GM18519 (cell line): Measurements from ENCODE around the gene SEPTIN2.
"Not testable (repeated sequence)": the region's sequence is repeated elsewhere in the genome, so short reads cannot be mapped to it uniquely, and the experiment has no call there.

Experiments
- ATAC-seq: cut with Tn5 transposase; IDR thresholded peaks from one replicate; pipeline ENCODE4 v1.9.1; 2021; ENCODE audit warnings: mild to moderate bottlenecking, moderate library complexity; ENCODE audit not compliant: unreplicated experiment, low FRiP score

Gene SEPTIN2

DNA sequence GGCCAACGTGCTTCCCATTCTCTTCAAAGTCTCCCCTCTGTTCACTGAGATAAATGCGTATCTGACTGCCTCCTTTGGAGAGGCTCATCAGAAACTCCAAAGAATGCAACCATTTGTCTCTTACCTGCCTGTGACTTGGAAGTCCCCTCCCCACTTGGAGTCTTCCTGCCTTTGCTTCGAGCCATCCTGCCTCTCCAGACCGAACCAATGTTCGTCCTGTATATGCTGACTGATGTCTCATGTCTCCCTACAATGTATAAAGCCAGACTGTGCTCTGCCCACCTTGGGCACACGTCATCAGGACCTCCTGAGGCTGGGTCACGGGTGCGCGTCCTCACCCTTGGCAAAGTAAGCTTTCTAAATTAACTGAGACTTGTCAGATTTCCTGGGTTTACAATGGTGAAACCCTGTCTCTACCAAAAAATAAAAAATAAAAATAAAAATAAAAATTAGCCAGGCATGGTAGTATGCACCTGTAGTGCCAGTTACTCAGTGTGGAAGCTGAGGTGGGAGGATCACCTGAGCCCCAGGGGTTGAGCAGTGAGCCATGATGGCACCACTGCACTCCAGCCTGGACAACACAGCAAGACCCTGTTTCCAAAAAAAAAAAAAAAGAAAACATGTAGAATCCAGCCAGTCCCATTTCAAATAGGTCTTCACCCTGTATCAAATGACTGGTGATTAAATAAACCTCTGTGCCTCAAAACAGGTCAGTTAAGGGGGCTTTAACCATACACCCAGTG, 29.2 kb upstream of the SEPTIN2 start:
- no peak for ATAC-seq

DNA sequence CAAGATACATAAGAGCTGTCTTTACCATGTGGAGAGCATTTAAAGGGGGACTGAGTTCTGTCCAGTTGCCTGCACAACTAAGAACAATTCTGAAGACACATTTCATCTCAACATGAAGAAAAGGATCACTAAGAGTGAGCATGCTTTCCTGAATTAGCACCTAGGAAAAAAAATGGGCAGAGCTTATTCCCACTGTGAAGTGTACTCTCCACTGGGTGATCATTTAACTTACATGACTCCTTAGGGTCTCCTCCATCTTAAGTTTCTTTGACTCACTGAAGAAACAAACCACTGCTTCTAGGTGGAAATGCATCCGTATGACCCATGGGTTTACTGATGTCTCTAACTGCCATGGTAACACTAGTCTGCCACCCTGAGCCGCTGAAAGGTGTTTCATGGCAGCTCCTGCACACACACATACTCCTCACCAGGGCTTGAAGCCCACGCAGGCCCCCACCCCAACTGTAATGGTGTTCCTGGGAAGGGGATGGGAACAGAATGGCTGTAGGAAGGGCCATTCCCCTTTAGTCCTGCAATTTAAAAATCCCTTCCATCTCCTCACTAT, 27.3 kb upstream of the SEPTIN2 start:
- ATAC-seq = no peak

DNA sequence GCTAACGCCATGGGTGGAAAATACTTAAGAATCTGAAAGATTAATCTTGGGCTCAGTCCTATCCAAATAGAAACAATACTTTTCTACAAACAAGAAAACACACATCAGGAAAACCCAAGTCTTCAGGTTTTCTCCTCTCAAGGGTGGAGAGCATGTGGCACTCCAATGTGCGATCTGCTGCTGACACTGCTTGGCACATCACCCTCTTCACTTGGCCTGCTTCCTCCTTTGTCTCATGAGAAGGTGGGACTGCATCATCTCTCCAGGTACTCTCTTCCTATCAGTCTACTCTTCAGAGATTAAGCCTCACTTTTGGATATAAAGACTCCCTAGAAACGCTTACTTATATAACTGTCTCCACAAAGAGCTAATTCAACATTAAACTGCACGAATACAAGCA, 26.7 kb upstream of the SEPTIN2 start:
- no peak for ATAC-seq

DNA sequence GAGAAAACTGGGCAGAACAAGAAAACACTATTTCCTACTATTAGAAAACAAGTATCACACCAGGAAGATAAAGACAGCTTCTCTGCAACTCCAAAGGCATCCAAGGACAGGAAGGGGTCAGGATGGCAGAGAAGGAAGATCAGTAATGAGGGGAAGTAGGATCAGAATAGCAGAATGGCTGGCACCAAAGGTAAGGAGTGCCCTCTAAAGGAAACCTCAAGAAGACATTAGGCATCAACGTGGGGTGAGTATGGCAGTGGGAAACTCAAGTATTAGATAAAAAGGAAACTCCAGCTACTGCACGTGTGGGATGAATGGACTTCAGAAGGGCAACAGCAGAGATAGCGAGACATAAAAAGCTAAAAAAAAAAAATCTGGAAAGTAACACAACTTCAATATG, 26.1 kb upstream of the SEPTIN2 start:
- ATAC-seq = no peak

DNA sequence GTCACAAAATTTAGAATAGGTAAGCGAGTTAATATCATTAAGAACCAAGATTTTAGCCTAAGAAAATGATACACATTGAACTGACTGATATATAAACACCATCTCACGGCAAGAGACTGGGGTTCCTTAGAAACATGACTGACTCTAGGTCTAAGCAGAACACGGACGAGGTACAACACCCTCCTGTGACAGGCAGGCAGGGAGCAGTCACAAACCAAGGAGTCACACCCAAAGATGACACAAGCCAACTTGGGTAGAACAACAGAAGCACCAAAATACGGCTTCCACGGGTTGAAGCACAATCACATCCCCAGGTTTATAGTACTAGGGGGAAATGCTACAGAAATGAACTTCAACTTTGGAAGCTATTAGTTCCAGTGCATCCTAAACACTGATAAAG, 24.6 kb upstream of the SEPTIN2 start:
- ATAC-seq = no peak

DNA sequence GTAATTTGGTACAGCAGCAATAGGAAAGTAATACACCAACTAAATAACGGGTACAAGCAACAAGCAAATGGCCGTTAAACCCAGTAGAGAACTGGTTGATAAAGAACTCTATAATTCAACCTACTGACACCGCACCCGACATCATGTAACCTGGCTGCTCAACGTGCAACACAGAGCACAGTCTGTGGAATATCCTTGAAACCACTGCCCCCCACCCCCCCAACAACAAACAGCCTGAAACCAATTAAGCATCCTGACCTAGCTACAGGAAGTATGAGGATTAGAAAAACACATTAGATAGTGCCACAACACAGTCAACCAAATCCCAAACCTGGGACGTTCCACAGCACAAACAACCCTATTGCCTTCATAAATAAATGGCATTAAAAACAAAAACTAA, 23.7 kb upstream of the SEPTIN2 start:
- no peak for ATAC-seq

DNA sequence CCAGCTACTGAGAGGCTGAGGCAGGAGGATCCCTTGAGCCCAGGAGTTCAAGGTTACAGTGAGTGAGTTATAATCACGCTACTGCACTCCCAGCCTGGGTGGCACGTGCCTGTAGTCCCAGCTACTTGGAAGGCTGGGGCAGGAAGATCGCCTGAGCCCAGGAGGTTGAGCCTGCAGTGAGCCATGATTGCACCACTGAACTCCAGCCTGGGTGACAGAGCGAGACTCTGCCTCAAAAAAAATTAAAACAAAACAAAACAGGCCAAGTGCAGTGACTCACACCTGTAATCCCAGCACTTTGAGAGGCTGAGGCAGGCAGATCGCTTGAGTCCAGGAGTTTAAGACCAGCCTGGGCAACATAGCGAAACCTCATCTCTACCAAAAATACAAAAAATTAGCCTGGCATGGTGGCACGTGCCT, 22.3 kb upstream of the SEPTIN2 start:
- ATAC-seq = not testable (repeated sequence)

DNA sequence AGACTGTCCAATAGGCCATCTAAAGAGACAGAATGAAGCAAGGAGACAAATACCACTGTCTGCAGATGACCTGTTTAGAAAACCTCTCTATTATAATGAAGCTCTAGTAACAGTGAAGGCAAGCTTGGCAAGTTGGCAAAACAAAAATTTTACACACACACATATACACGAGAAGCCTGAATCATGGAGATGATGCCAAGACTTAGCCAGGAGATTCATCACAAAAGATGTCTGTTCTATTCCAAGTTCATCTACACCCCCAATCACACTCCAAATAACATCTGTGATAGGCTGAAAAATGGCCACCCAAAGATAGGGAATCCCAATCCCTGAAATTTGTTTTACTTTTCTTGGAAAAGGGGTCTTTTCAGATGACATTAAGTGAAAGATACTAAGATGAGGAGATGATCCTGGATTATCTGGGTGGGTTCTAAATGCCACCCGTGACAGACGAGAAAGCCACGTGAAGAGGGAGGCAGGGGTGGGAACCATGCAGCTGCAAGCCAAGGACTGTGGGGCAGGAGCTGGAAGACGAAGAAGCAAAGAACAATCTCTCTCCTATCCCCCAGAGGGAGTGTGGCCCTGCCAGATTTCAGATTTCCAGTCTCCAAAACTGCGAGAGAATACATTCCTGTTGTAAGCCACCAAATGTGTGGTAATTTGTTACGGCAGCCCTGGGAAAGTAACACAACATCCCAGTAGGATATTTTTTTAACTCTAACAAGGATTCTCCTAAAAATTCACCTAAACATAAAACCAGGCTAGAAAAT, 20.2 kb upstream of the SEPTIN2 start:
- ATAC-seq = no peak

DNA sequence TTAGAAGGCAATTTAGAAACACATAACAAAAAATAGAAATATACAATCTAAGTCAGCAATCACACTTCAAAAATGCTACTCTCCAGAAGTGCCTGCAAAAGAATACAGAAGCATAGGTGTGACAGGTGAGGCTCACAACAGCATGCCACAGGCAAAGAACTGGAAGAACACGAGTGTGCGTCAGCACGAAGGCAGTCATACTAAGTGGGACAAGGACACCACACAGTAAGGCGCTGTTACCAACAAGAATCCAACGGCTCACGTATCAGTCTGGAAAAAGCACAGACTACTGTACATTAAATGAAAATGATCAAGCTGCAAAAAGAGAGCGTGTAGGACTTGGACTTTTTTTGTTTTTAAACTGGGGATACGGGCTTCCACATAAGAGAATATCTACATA, 19.0 kb upstream of the SEPTIN2 start:
- no peak for ATAC-seq

DNA sequence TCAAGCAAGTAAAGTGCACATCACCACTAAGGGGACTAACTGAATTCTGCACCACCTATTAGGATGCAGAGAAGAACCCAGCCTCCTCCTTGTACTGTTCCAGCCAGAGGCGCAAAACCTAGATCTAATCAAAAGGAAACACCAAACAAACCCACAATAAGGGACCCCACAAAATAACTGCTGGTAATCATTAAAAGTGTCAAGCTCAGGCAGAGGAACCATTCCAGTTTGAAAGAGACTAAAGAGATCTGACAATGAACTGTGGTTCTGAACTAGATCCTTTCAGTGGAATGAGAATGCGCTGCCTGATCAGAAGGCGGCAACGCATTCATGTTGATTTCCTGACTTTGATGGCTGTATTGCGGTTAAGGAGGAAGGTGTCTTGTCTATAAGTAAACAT, 17.1 kb upstream of the SEPTIN2 start:
- ATAC-seq = no peak

DNA sequence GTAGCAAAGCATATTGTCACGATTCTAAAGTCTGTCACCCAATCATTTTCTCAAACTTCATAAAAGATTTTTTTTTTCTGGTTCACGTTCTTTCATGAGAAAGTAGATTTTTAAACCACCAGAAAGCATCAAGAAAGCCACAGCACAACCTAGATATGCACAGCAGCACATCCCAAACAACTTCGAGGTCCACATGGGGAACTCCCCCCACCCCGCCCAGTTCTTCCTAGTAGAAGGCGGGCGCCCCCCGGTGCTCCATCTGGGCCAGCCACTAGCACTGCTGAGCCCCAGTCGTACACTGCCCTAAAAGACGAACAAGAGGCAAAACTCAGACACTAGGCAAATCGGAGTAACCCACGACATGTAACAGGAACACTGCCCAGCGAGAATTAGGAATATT, 15.7 kb upstream of the SEPTIN2 start:
- ATAC-seq = no peak

DNA sequence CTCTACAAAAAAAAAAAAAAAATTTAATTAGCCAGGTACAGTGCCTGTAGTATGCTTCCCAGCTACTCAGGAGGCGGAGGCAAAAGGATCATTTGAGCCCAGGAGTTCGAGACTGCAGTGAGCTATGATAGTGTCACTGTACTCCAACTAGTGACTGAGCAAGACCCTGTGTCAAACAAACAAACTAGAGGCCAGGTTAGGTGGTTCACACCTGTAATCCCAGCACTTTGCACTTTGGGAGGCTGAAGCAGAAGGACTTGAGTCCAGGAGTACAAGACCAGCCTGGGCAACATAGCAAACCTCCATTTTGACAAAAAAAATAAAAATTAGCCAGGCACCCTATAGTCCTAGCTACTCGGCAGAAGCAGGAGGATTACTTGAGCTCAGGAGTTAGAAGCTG, 13.6 kb upstream of the SEPTIN2 start:
- no peak for ATAC-seq

DNA sequence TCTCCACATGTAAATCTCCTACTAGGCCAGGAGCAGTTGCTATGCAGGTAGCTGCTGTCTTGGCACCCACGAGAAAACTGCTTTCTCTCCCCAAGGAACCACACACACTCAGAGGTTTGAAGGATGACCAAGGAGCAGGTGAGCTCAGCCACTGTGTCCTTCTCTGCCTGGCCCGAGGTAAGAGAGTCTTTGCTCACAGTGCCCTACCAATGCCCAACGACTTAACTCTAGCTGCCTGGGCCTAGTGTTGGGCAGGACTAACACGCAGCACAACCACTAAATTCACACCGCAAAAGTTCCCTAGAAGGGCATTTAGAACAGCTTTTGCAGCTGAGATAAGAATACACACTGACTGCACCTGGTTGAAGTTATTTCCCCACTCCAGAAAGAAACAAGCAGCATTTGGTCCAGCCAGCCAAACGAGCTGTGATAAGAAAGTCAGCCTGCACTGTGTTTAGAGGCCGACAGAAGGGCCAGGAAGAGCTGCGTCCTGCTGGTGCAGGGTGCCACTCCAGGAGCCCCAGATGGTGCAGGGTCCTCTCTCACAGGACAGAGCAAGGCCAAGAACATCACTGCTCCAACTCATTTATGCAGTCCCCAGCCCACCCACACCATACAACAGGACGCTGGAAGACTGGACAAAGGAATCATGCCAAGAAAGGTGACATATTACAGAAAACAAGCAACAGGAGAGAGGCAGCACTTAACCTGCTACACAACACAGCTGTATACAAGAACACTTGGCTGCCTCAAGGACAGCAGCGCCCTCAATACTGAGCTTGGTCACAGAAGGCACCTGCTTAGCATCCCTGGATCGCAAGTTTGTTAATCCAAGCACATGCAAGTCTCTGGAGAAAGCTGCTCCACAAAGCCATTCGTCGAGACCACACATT, 12.7 kb upstream of the SEPTIN2 start:
- ATAC-seq = no peak

DNA sequence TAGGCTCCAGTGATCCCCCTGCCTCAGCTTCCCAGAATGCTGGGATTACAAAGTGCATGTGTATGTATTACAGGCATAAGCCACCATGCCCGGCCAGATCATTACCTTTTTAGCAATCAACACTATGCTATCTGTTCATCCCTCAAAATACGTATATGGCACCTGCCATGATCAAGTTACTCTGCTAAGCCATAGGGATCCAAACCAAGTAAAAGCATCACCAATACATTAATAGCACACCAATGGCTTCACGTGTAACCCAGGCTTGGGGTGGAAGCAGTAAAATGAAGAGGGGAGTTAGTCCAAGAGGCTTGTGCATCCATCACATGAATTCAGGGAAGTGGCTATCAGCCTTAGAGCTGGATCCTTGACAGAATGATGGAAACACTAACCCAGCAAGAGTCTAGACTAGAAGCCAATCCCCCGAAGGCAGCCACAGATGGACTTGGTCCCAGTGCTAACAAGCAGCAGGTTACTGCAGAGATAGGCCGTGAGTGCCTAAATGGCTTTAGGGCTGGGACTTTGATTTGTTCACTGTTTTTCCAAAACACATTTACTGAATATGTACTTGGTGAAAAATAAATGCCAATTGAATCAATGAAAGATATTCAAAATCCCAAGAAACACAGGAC, 11.6 kb upstream of the SEPTIN2 start:
- no peak for ATAC-seq

DNA sequence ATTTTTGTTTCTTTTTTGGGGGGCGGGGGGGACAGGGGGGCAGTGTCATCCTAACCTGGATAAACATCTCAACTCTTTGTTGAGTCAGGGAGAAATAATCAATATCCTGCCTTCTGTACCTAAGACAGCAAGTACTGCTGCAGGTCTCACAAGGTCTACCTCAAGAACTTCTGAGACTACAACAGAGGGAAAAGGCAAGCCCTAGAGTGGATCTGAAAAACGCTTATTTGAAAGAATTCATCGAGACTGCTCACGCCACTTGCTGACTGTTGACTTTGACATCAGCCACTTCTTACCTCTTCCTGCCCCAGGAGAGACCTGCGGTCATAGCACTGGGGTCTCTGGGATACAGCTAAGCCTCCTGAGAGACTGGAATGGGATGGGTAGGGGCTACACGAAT, 8.7 kb upstream of the SEPTIN2 start:
- ATAC-seq = no peak

DNA sequence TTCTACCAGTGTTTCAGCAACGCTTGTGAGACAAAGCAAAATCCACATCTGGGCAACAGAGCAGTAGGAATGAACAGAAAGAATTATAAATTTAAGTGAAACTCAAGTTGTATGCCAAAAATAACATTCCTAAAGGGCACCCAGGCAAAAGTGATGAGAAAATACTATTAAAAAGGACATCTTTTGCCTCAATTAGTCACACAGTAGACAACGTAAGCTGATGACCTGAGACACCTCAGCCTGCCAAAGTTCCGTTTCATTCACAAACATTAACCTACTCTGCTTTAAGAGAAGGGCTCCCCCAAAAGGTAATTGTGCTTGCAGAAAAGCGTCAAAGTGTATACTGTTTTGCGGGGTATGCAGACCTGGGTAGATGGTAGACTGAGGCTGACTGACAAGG, 7.5 kb upstream of the SEPTIN2 start:
- no peak for ATAC-seq

DNA sequence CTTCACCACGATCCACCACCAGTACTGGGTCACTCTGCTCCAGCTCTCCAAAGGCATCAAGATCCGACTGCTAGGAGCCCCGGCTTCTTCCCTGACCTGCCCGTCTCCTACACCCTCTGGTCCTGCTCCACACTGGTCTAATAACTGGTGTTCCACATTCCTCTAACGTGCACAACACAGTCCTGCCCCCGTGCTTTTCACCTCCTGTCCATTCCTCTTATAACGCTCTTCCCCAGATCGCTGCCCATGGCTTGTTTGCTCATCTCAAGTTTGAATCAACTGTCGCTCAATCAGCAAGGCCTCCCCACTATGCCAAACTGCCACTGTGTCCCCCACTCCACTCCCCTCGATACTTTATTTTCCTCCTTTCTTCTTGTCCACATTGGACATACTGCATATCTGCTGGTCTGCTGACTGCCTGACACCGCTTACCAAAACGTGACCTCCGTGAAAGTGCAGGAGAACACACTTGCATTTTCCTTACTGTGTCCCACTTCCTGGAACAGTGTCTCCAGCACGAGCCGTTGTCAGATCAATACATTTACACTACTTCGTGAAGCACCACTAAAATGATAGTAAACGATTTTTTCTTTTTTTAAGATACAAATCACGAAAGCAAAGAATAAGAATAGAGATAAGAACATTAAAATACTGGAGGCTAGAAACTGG, 6.8 kb upstream of the SEPTIN2 start:
- no peak for ATAC-seq

DNA sequence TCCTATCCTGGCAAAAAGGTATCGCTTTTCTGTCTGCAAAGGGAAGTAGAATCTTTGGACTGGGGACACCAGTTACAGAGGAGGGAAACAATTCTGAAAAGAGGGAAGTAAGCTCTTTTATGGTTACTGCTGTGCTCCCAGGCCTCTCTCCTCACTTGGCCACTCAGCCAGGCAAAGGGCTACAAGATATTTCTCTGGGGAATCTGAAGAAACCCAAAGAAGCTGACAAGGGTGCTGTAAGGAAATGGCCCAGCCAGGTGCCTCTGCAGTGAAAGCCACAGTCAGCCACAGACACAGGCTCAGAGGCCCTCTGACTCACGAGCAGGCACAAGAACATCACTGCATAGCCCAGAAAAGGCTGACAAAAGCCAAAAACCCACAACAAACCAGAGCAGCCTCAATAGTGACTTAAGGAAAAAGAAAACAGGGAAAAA, 6.0 kb upstream of the SEPTIN2 start:
- no peak for ATAC-seq

DNA sequence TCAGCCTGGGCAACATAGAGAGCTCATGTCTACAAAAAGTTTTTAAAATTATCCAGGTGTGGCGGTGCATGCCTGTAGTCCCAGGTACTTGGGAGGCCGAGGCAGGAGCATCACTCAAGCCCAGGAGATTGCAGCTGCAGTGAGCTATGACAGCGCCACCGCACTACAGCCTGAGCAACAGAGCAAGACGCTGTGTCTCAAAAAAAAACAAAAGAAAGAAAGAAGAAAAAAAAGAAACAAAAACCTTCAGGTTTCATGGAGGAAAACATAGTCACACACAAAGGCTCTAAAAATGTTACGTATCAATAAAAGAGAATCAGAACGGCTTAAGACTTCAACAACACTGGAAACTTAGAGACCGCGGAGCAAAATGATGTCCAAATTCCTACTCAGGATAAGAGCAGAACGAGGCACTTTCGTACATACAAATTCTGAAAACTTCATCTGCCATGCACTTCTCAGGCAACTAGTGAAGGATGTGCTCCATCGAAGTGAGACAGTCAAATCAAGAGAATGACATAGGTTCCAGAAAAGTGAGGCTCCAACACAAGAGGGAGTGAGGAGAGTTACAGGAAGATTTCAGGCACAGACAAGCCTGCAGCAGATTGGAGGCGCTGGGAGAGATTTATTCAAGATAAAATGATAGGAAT, 4.7 kb upstream of the SEPTIN2 start:
- no peak for ATAC-seq
